ENCODE measurements around the gene GUCY1A2.
"Not testable (repeated sequence)": the region's sequence is repeated elsewhere in the genome, so short reads cannot be mapped to it uniquely, and the experiment has no call there.

The GUCY1A2 gene

GRCh38 chr11:107018219-107018901 lies at the start of gene GUCY1A2:
Gene GUCY1A2 (minus strand): TSS chr11:107018476. CDS start chr11:107018055, 421 bp downstream.
- no peak for DNase-seq (ENCODE audit: low read depth)

- DNase-seq (ENCODE audit: low read depth): no peak
These were observed 36.1 kb upstream of the GUCY1A2 start for GRCh38 chr11:107054391-107054790.

- DNase-seq (ENCODE audit: low read depth): not testable (repeated sequence)
These were observed 33.1 kb upstream of the GUCY1A2 start for GRCh38 chr11:107051332-107051731.

- DNase-seq (ENCODE audit: low read depth): not testable (repeated sequence)
These were observed 32.6 kb upstream of the GUCY1A2 start for GRCh38 chr11:107050899-107051298.

GRCh38 chr11:107050121-107050520 lies 31.8 kb upstream of the GUCY1A2 start:
- DNase-seq (ENCODE audit: low read depth): no peak

- DNase-seq (ENCODE audit: low read depth): no peak
These were observed 26.2 kb upstream of the GUCY1A2 start for GRCh38 chr11:107044503-107044902.

GRCh38 chr11:107043242-107044006 lies 25.1 kb upstream of the GUCY1A2 start:
- DNase-seq (ENCODE audit: low read depth): no peak

- DNase-seq (ENCODE audit: low read depth): no peak
These were observed 24.5 kb upstream of the GUCY1A2 start for GRCh38 chr11:107042748-107043147.

- no peak for DNase-seq (ENCODE audit: low read depth)
These were observed 22.8 kb upstream of the GUCY1A2 start for GRCh38 chr11:107041088-107041444.

GRCh38 chr11:107040433-107041087 lies 22.3 kb upstream of the GUCY1A2 start:
- no peak for DNase-seq (ENCODE audit: low read depth)

GRCh38 chr11:107025673-107026072 lies 7.4 kb upstream of the GUCY1A2 start:
- no peak for DNase-seq (ENCODE audit: low read depth)

- DNase-seq (ENCODE audit: low read depth): no peak
These were observed 2.3 kb upstream of the GUCY1A2 start for GRCh38 chr11:107020594-107020993.

- peak; percentile 41 for DNase-seq (ENCODE audit: low read depth)
These were observed 722 bp upstream of the GUCY1A2 start for GRCh38 chr11:107018902-107019493.

- no peak for DNase-seq (ENCODE audit: low read depth)
These were observed 650 bp downstream of the GUCY1A2 start for GRCh38 chr11:107017433-107018218.

GRCh38 chr11:107017104-107017432 lies 1.2 kb downstream of the GUCY1A2 start:
- DNase-seq (ENCODE audit: low read depth): no peak

- no peak for DNase-seq (ENCODE audit: low read depth)
These were observed 3.4 kb downstream of the GUCY1A2 start for GRCh38 chr11:107014871-107015270.

GRCh38 chr11:107011977-107012376 lies 6.3 kb downstream of the GUCY1A2 start:
- DNase-seq (ENCODE audit: low read depth): no peak

- no peak for DNase-seq (ENCODE audit: low read depth)
These were observed 9.1 kb downstream of the GUCY1A2 start for GRCh38 chr11:107009190-107009589.

- no peak for DNase-seq (ENCODE audit: low read depth)
These were observed 12.0 kb downstream of the GUCY1A2 start for GRCh38 chr11:107006076-107006833.

GRCh38 chr11:106999196-106999595 lies 19.1 kb downstream of the GUCY1A2 start:
- no peak for DNase-seq (ENCODE audit: low read depth)

GRCh38 chr11:106998916-106999188 lies 19.4 kb downstream of the GUCY1A2 start:
- no peak for DNase-seq (ENCODE audit: low read depth)
